IPS-18c (cell line): ENCODE measurements around the gene PLCB2.

ENCODE experiments used
- H3K4me3 ChIP-seq: 2 replicates; pipeline ENCODE4 v1.7.0; 2013; ENCODE audit warnings: low read depth, mild to moderate bottlenecking, low read length, moderate library complexity; ENCODE audit not compliant: insufficient read depth
- H3K9me3 ChIP-seq: one replicate; pipeline ENCODE4 v1.6.1; 2013; ENCODE audit warnings: mild to moderate bottlenecking, low read length, moderate library complexity; ENCODE audit not compliant: control insufficient read depth, insufficient read depth

The PLCB2 gene

DNA sequence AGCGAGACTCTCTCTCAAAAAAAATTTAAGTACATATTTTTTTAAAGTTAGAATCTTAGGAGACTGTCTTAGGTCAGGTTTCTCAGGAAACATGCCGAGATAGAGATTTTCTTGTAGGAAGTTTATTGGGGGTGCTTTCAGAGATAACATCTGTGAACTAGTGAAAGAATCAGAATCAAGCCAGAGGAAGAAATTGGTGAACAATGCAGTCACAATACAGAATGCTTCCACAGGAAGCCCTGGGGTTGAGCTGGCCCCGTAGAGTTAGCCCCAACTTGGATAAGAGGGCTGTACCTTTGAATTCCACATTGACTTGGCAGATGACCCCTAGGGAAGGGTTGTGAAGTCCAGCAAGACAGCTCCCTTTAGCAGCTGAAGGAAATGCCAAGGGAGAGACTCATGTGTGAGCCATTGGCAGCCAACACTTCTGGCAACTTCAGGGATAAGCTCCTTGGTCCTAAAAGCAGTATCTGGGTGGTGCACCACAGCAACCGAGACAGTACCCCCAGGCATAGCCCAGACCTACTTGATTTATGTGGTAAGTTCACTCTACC lies 7.1 kb upstream of the PLCB2 start:
- Histone ChIP-seq H3K4me3 (no peak overlapping the region), H3K9me3 (no peaks in the 10 kb centered on the region)

DNA sequence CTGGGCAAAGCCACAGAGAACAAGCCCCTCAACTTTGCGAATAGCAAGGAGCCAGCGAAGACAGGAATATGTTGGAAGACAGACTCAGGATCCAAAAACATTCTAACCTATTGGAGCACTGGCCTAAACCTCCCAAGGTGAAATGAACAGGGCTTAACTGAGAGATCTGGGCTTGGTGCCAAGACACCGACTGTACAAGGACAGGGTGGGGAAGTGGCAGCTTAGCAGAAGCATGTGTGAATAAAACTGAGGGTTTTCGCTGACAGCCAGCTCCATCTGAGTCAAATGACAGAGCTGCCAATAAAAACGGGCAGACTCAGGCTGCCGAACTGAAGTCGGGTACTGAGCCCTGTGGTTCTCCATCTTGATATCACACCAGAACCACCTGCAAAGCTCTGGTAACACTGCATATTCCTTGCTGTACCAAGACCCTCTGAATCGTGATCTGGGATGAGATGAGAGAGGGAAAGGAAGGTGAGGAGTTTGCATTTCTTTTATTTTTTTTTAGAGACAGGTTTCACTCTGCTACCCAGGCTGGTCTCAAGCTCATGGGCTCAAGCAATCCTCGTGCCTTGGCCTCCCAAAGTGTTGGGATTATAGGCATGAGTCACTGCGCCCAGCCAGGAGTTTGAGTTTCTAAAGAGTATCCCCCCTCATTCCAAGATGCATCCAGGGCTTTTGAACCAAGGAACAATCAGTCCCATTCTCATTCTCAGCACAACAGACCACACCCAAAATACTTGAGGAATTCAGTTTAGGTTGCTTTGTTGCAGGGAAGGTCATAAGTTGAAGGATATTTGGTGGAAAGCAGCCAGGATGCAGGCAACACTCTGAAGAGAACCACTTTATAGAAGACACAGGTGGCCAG lies 6.0 kb upstream of the PLCB2 start:
- Histone ChIP-seq H3K4me3 (no peak overlapping the region), H3K9me3 (no peaks in the 10 kb centered on the region)

DNA sequence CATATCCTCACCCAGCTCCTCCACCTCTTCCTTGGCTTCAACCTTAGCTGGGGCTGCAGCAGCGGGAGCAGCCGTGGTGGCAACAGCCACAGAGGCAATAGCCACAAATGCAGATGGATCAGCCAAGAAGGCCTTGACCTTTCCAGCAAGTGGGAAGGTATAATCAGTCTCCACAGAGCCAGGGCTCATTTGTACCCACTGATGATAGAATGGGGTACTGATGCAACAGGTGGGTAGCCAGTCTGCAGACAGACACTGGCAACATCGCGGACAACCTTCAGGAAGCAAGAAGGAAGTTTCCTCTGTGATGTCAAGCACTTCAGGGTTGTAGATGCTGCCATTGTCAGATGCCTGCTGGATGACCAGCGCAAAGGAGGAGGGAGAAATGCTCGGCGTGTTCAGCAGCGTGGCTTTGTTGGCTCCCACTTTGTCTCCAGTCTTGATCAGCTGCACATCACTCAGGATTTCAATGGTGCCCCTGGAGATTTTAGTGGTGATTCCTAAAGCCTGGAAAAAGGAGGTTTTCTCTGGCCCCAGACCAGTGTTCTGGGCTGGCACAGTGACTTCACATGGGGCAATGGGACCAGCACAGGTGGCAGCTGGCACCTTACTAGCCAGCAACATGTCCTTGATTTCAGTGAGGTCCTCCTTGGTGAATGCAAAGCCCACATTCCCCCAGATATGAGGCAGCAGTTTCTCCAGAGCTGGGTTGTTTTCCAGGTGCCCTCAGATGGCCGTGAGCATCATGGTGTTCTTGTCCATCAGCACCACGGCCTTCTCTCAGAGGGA lies 4.8 kb upstream of the PLCB2 start:
- Histone ChIP-seq H3K4me3 (no peak overlapping the region), H3K9me3 (no peaks in the 10 kb centered on the region)

DNA sequence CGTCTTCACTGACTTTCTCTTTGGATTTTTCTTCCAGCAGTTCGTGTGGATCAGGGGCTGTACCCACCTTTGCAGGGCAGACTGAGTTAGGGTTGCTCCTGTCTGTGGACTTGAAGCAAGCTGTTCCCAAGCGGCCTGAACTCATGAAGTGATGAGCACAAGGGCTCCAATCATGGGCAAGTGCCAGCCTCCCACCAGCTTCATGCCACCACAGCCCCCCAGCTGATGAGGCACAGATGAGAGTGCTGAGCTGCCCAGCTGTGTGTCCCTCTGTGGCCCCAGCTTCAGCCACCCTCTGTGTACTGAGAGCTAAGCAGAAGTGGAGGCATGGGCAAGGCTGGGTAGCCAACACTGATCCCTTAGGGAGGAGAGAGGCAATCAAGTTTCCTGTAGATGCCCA lies 3.3 kb upstream of the PLCB2 start:
- no peaks in the 10 kb centered on the region for H3K9me3 ChIP-seq
- H3K4me3 ChIP-seq = no peak overlapping the region

DNA sequence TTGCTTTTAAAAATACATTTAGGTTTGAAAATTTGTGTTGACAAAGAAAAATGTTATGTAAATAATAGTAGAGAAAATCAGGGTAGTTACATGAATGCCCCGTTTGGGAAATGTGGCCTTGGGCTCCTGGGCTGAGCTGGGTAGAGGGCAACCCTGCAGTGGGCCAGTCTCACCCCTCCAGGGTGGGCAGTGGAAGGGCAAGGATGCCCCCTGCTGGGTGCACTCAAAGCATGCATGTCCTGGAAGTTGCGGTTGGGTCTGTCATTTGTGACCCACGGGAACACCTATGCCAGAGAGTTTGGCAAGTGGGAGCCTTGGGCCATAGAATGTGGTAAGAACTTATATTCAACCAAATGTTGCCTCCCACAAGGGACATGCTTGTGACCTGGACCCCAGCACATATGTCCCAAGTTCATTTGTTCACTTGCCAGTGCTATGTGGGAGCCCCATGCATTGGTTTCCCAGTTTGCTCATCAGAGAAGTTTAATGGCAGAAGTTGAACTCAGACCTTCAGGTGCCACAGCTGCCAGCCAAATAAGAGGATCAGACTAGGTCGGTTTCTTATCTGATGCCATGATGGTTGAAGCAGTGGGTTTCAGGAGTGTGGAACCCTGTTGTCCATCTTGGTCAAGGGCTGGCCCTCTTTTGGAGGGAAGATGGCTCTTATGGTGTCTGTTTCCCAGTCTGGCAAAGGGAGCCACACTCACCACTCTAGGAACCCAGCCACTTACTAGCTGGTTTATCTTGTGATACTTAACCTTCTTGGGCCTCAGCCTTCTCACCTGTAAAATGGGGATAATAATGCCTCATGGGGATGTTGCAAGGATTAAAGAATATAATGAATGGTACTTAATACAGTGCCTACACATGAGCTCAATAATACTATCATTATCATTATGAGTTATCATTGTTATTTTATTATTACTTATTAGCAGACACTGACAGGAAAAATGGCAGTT lies 2.5 kb upstream of the PLCB2 start:
- H3K9me3 ChIP-seq = no peaks in the 10 kb centered on the region
- no peak overlapping the region for H3K4me3 ChIP-seq

DNA sequence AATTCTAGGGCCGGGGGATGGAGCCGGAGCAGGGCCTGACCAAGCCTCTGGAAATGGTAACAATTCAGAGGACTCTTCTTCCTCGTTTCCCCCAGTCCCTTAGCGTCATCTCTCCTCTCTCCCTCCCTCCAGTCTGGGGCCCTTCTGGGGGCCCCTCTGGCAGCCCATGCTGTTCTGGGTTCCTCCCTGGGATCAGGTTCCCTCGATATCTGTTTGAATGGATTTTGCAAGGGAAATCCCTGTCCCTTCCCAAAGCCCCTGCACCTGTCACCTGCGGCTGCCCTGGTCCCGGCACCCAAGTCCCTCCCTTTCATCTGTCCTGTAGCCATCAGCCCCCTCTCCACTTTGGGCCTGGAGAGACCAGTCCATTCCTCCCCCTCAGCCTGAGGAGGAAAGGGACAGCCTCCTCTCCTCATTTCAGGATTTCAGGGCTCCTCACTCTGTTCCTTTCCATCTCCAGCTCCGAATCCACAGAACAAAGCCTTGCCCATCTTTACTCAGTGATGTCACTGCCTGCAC lies 1.7 kb upstream of the PLCB2 start:
- Histone ChIP-seq H3K9me3 (no peaks in the 10 kb centered on the region), H3K4me3 (no peak overlapping the region)

DNA sequence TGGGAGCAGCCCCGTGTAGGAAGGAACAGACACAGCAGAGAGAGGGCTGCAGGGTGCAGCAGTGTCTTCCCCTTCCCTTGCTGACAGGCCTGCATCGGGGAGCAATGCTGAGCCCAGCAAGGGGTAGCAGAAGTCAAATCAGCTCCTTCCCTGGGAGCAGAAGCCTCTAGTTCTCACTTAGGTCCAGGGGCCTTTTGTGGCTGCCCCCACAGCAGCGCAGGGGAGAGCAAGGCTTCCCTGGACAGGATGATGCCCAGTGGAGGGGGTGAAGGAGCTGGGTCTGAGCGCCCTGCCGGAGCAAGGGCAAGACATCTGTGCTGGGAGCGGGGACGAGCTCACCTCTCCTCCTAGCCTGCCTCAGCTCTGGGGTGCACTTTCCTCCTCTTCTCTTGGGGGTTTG lies 827 bp downstream of the PLCB2 start:
- Histone ChIP-seq H3K4me3 (no peak overlapping the region; the same call in 1 of the 2 replicates), H3K9me3 (no peaks in the 10 kb centered on the region)

DNA sequence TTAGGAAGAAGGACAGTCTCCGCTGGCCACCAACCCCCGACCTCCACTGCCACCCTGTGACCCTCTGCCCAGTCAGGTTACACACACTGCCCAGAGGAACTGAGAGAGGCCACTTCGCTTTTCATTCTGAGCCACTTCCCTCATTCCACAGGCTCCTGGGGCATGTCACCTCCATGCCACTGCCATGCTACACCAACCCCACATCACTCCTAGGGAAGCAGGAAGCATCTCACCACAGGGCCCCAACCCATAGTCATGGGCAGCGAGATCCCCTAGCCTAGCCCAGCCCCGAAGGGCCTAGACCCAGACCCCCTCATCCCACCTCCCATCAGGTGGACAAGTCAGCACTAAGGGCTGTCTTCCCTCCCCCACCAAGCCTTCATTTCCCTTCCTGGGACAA lies 1.4 kb downstream of the PLCB2 start:
- Histone ChIP-seq H3K4me3 (no peak overlapping the region), H3K9me3 (no peaks in the 10 kb centered on the region)

DNA sequence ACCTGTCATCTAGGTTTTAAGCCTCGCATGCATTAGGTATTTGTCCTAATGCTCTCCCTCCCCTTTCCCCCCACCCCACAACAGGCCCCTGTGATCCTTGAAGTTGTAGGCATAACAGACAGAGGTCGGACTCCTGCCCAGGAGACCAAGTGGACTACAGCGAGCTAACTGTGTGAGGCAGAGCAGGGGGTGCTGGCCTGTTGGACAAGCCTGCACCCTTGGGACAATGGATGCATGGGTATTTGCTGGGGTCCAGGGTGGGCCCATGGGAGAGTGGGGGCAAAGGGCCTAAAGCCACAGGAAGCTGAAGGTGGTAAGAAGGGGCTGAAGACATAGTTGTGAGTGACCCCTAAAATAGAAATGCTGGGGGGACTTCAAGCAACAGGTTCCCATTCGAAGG lies 2.5 kb downstream of the PLCB2 start:
- Histone ChIP-seq H3K4me3 (no peak overlapping the region), H3K9me3 (no peaks in the 10 kb centered on the region)

DNA sequence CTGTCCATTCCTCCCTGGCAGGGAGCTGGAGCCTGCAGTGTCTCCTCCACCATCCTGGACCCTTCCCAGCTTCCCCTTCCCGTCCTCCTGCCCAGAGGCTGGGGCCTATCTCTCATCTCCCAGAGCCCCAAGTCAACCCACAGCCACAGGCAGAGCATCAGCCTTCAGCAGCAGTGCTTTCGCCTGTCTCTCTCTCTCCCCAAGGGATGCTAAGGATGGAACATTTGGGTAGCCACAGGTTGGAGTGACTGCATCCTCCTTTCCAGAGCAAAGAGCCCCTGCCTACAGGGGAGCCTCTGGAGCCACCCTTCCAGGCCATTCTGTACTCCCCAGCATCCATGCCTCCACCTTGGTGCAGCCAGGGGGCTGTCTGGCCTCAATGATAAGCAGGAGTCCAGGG lies 4.2 kb downstream of the PLCB2 start:
- H3K4me3 ChIP-seq = no peak overlapping the region
- no peaks in the 10 kb centered on the region for H3K9me3 ChIP-seq

DNA sequence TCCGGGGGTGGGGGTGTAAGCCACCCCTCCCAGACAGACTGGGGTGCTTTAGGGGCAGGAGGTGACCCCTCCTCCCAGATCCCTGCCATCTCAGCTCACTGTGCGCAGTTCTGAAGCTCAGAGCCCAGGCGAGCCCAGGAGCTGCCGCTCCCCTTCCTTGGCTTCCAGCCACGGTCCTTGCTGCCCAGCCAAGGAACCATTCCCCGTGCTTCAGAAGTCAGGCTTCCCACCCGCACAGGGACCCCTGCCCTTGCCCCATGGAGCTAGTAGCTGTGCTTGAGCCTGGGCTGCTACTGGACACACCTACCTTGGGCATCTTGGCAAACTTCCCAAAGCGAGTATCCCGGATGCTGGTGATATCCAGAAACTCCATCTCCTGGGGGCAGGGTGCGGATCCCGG lies 4.8 kb downstream of the PLCB2 start:
- Histone ChIP-seq H3K4me3 (no peak overlapping the region), H3K9me3 (no peaks in the 10 kb centered on the region)

DNA sequence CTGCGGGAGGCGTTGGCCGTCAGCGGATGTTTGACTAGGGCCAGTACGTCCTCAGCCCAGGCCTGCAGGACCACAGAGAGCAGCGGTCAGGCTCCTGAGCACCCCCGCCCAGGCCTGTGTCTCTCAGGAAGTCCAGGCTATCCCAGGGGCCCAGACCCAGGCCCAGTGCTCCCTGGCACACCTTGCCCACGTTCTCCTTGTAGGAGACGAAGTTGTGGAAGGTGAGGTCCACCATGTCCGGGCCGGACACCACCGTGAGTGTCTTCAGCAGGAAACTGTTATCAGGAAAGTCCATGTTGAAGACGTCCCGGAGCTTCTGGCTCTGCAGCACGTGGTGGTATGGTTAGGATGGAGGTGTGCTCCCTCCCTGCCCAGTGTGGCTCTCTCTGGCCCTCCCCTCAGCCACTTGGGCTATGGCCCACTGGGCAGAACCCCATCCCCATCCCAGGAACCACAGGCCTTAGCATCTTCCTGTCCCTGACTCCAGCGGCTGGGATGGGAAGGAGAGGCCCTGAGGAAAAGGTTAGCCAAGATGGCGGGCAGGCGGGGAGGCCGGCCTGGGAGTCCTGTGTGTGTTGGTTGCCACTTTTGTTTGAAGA lies 5.3 kb downstream of the PLCB2 start:
- H3K9me3 ChIP-seq = no peaks in the 10 kb centered on the region
- H3K4me3 ChIP-seq = no peak overlapping the region

DNA sequence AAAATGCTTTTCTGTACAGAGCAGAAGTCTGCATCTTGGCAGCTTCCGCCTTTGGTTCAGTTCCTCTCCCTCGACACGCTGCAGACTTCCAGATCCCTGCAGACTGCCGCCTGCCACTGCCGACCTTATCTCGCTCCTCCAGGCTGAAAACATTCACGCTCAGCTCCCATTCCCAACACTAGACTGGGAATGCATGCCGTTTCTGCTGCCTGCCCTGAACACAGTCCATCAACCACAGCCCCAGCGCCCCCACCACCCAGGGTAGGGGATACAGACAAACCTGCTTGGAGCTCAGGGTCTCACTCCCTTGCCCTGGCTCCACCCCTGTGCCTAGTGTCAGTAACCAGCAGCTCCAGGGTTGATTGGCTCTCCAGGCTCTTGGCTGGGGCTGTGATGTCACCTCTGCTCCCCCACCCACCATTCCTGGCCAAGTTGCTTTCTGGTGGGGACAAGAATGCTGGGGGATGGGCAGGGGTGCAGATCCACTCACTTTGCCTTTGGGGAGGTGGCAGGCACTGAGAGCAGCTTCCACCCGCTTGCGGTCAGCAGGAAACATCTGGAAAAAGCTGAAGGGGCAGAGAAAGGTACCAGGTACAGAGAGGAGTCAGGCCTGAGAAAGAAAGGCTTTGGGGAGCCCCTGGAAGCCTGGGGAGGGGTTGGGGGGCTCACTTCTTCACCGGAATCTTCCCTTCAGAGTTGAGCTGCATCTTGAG lies 6.1 kb downstream of the PLCB2 start:
- H3K4me3 ChIP-seq = no peak overlapping the region
- no peaks in the 10 kb centered on the region for H3K9me3 ChIP-seq

DNA sequence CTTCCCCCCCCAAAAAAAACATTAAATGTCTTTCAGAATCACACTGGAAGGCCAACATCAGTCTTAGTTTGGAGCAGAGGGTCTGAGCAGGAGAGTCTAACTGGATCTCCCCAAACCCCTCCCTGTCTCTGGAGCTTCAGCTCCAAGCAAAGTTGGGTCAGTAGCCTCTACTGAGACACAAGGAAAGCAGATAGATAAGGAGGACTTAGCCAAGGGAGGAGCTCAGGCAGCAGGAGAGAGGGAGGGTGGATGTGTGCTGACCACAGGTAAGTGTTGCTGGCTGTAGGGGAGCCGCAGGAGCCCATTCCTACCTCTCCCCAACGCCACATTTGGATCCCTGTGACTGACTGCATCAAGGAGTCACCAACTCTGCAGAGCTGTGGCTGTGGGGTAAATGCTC lies 7.0 kb downstream of the PLCB2 start:
- H3K4me3 ChIP-seq = no peak overlapping the region

DNA sequence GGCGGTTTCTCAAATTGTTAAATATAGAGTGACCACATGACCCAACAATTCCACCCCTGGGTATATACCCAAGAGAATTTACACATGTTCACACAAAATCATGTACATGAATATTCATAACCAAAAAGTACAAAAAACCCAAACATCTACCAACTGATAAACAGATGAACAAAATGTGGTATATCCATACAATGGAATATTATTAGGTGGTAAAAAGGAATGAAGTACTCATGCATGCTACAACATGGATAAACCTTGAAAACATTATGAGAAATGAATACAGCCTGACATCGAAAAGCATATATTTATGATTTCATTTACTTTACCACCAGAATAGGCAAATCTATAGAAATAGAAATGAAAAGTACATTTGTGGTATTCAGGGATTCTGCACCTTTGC lies 7.4 kb downstream of the PLCB2 start:
- no peak overlapping the region for H3K4me3 ChIP-seq
- no peaks in the 10 kb centered on the region for H3K9me3 ChIP-seq

More for the DNA sequence above, 7.0 kb downstream of the PLCB2 start:
- H3K9me3 ChIP-seq = no peaks in the 10 kb centered on the region
